Inflammatory macrophage treated with lipopolysaccharide for 1 hour (primary cell): ENCODE results near the gene AKAP13.

ENCODE experiments used
- DNase-seq, 2 donors: peaks; one replicate each; pipeline ENCODE4 v3.0.0-alpha.2; 2020 to 2022

AKAP13 gene

GRCh38 chr15:85389306-85389650 lies 8.9 kb downstream of the AKAP13 start:
- DNase-seq: no peak

- no peak for DNase-seq
Observed at GRCh38 chr15:85389772-85390171, 9.4 kb downstream of the AKAP13 start.

GRCh38 chr15:85393210-85393609 lies 12.8 kb downstream of the AKAP13 start:
- DNase-seq: no peak

GRCh38 chr15:85394554-85395333 lies 14.3 kb downstream of the AKAP13 start:
- DNase-seq: no peak

GRCh38 chr15:85396554-85396953 lies 16.2 kb downstream of the AKAP13 start:
- DNase-seq: no peak

- DNase-seq: no peak
Observed at GRCh38 chr15:85397151-85397550, 16.7 kb downstream of the AKAP13 start.

- DNase-seq: no peak
Observed at GRCh38 chr15:85397926-85398325, 17.5 kb downstream of the AKAP13 start.

- no peak for DNase-seq
Observed at GRCh38 chr15:85398822-85399221, 18.4 kb downstream of the AKAP13 start.

GRCh38 chr15:85399627-85400026 lies 19.2 kb downstream of the AKAP13 start:
- DNase-seq: no peak

- DNase-seq: no peak
Observed at GRCh38 chr15:85400606-85401005, 20.2 kb downstream of the AKAP13 start.

- no peak for DNase-seq
Observed at GRCh38 chr15:85401108-85401774, 20.8 kb downstream of the AKAP13 start.

GRCh38 chr15:85402195-85402881 lies 21.9 kb downstream of the AKAP13 start:
- DNase-seq: peak; percentile 28 to 51

GRCh38 chr15:85403745-85404144 lies 23.3 kb downstream of the AKAP13 start:
- no peak for DNase-seq

- DNase-seq: no peak
Observed at GRCh38 chr15:85404176-85404917, 23.9 kb downstream of the AKAP13 start.

GRCh38 chr15:85404918-85405866 lies 24.8 kb downstream of the AKAP13 start:
- no peak for DNase-seq

GRCh38 chr15:85406916-85407315 lies 26.5 kb downstream of the AKAP13 start:
- no peak for DNase-seq

- DNase-seq: peak; percentile 82 to 85
Observed at GRCh38 chr15:85407421-85408269, 27.2 kb downstream of the AKAP13 start.

- peak; percentile 85 to 92 for DNase-seq
Observed at GRCh38 chr15:85408270-85408746, 27.9 kb downstream of the AKAP13 start.

GRCh38 chr15:85412066-85412465 lies 31.7 kb downstream of the AKAP13 start:
- peak; percentile 32 to 49 for DNase-seq

- DNase-seq: peak; percentile 73 to 82
Observed at GRCh38 chr15:85412956-85413854, 32.8 kb downstream of the AKAP13 start.
